Measurements from ENCODE around the gene SOS1.
"Not testable (repeated sequence)": the region's sequence is repeated elsewhere in the genome, so short reads cannot be mapped to it uniquely, and the experiment has no call there.

The SOS1 gene

GRCh38 chr2:38968021-38968420, 152.8 kb downstream of the SOS1 start:
- DNase-seq (ENCODE audit: low spot score), result no peak

GRCh38 chr2:38966678-38967077, 154.2 kb downstream of the SOS1 start:
- DNase-seq (ENCODE audit: low spot score), result no peak

GRCh38 chr2:38966006-38966405, 154.8 kb downstream of the SOS1 start:
- DNase-seq (ENCODE audit: low spot score), result no peak

GRCh38 chr2:38960609-38961320, 160.1 kb downstream of the SOS1 start:
- no peak for DNase-seq (ENCODE audit: low spot score)

GRCh38 chr2:38959938-38960608, 160.8 kb downstream of the SOS1 start:
- peak; percentile 46 for DNase-seq (ENCODE audit: low spot score)

GRCh38 chr2:38959466-38959865, 161.4 kb downstream of the SOS1 start:
- DNase-seq (ENCODE audit: low spot score), result no peak

- no peak for DNase-seq (ENCODE audit: low spot score)
Observed at GRCh38 chr2:38957972-38958371, 162.9 kb downstream of the SOS1 start.

- no peak for DNase-seq (ENCODE audit: low spot score)
Observed at GRCh38 chr2:38951766-38952165, 169.1 kb downstream of the SOS1 start.

- peak; percentile 56 for DNase-seq (ENCODE audit: low spot score)
Observed at GRCh38 chr2:38948995-38949394, 171.9 kb downstream of the SOS1 start.

- DNase-seq (ENCODE audit: low spot score), result no peak
Observed at GRCh38 chr2:38948387-38948882, 172.4 kb downstream of the SOS1 start.

- peak; percentile 83 for DNase-seq (ENCODE audit: low spot score)
Observed at GRCh38 chr2:38947241-38948239, 173.3 kb downstream of the SOS1 start.

- DNase-seq (ENCODE audit: low spot score), result no peak
Observed at GRCh38 chr2:38945911-38946310, 174.9 kb downstream of the SOS1 start.

- no peak for DNase-seq (ENCODE audit: low spot score)
Observed at GRCh38 chr2:38945372-38945771, 175.5 kb downstream of the SOS1 start.

GRCh38 chr2:38943784-38944183, 177.1 kb downstream of the SOS1 start:
- no peak for DNase-seq (ENCODE audit: low spot score)

GRCh38 chr2:38940746-38941145, 180.1 kb downstream of the SOS1 start:
- DNase-seq (ENCODE audit: low spot score), result no peak

GRCh38 chr2:38937548-38937947, 183.3 kb downstream of the SOS1 start:
- DNase-seq (ENCODE audit: low spot score), result no peak

GRCh38 chr2:38936516-38936915, 184.3 kb downstream of the SOS1 start:
- DNase-seq (ENCODE audit: low spot score), result not testable (repeated sequence)

GRCh38 chr2:38935568-38936172, 185.2 kb downstream of the SOS1 start:
- DNase-seq (ENCODE audit: low spot score), result no peak

- no peak for DNase-seq (ENCODE audit: low spot score)
Observed at GRCh38 chr2:38934742-38935141, 186.1 kb downstream of the SOS1 start.

- no peak for DNase-seq (ENCODE audit: low spot score)
Observed at GRCh38 chr2:38933653-38934052, 187.2 kb downstream of the SOS1 start.

GRCh38 chr2:38932586-38932985, 188.3 kb downstream of the SOS1 start:
- DNase-seq (ENCODE audit: low spot score), result no peak
